Chondrocyte (in vitro differentiated cells): ENCODE measurements around the gene ADGRL3. TPM values are rescaled to one million over a fixed set of nuclear protein-coding genes. Genes with fewer than 3 reads are reported as not detected.
"Not testable (repeated sequence)": the region's sequence is repeated elsewhere in the genome, so short reads cannot be mapped to it uniquely, and the experiment has no call there.

Experiments used
- DNase-seq: peaks from one replicate; pipeline ENCODE4 v3.0.0; 2021; ENCODE audit warnings: mixed read lengths, low spot score
- H3K27ac Mint-ChIP-seq: one replicate; pipeline ENCODE4 v1.8.0; 2021; ENCODE audit warnings: mild to moderate bottlenecking, moderate library complexity, mixed read lengths; ENCODE audit not compliant: unreplicated experiment
- H3K27me3 Mint-ChIP-seq: 2 replicates; pipeline ENCODE4 v1.8.0; 2021; ENCODE audit warnings: low read depth, mixed read lengths
- H3K36me3 Mint-ChIP-seq: 2 replicates; pipeline ENCODE4 v1.8.0; 2021; ENCODE audit warnings: low read depth, mixed read lengths
- H3K4me1 Mint-ChIP-seq: 2 replicates; pipeline ENCODE4 v1.8.0; 2021; ENCODE audit warnings: low read depth, mild to moderate bottlenecking, mixed read lengths
- H3K4me3 Mint-ChIP-seq: one replicate; pipeline ENCODE4 v1.8.0; 2021; ENCODE audit warnings: mild to moderate bottlenecking, moderate library complexity, mixed read lengths; ENCODE audit not compliant: unreplicated experiment
- H3K9me3 Mint-ChIP-seq: 2 replicates; pipeline ENCODE4 v1.8.0; 2021; ENCODE audit warnings: low read depth, mixed read lengths
- CTCF ChIP-seq: fragments of 200-600 bp; sonication (generic); IDR thresholded peaks from 2 replicates; pipeline ENCODE4 v1.5.0; 2021; ENCODE audit warnings: antibody characterized with exemption, mild to moderate bottlenecking, moderate library complexity
- total RNA-seq: library from RNA; stranded (reverse); gene quantifications from 3 replicates; pipeline ENCODE4 v1.2.1, GENCODE V29; 2021

Gene ADGRL3
- total RNA-seq, 1 donor from 2014 or later = 11.6 TPM

DNA sequence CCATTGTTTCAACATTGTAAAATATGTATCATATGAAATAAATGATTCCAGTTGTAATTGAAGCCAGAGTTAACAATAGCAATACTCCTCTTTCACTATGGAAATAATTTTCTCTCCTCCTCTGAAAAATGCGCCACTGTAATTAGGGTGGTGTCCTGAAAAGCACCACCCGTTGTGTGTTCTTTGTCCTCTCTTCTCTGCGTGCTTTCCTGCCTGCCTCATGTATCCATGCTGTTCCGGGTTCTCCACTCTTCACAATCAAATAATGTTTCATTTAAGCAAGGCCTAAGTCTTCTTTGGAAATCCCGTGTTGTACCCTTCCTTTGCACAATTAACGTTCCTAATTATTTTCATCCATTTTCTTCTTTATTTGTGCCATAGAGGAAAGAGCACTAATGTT, 293.3 kb downstream of the ADGRL3 start:
- no peaks in the 10 kb centered on the region for H3K9me3 Mint-ChIP-seq
- TF ChIP-seq CTCF = no peak
- H3K27ac Mint-ChIP-seq = no peak overlapping the region
- H3K27me3 Mint-ChIP-seq = no peaks in the 10 kb centered on the region
- no peaks in the 10 kb centered on the region for H3K4me1 Mint-ChIP-seq
- H3K4me3 Mint-ChIP-seq = no peak overlapping the region
- no peaks in the 10 kb centered on the region for H3K36me3 Mint-ChIP-seq
- DNase-seq = no peak

DNA sequence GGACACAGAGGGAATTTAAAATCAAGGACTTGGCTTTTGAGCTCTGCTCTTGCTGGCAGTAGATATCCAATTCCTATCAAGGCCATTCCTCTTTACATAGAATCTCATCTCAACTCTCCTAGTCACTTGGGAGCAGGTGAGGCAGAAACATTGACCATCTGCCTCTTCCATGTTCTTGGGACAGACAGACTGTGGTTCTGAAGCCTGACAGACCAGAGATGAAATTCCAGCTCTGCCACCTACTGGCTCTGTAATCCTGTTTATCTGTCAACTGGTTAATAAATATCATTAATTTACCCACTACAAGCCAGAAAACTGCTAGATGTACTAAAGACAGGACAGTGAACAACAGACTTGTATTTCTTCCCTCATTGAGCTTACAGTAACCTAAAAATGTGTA, 300.8 kb downstream of the ADGRL3 start:
- TF ChIP-seq CTCF = peak; percentile 62
- Mint-ChIP-seq H3K27me3 (no peaks in the 10 kb centered on the region), H3K4me3 (no peak overlapping the region), H3K36me3 (no peaks in the 10 kb centered on the region), H3K27ac (no peak overlapping the region), H3K4me1 (no peaks in the 10 kb centered on the region), H3K9me3 (no peaks in the 10 kb centered on the region)
- no peak for DNase-seq

- TF ChIP-seq CTCF = no peak
- Mint-ChIP-seq H3K27me3 (no peaks in the 10 kb centered on the region), H3K4me3 (no peak overlapping the region), H3K4me1 (peaks cover under 1% of the 10 kb centered on the region), H3K9me3 (no peaks in the 10 kb centered on the region), H3K27ac (no peak overlapping the region), H3K36me3 (no peaks in the 10 kb centered on the region)
- no peak for DNase-seq
These were observed 301.7 kb downstream of the ADGRL3 start for GRCh38 chr4:61501812-61502211.

- H3K27me3 Mint-ChIP-seq = no peaks in the 10 kb centered on the region
- no peak overlapping the region for H3K27ac Mint-ChIP-seq
- H3K4me3 Mint-ChIP-seq = no peak overlapping the region
- H3K36me3 Mint-ChIP-seq = no peaks in the 10 kb centered on the region
- H3K4me1 Mint-ChIP-seq = peaks cover 9% of the 10 kb centered on the region
- no peak for TF ChIP-seq CTCF
- H3K9me3 Mint-ChIP-seq = peaks cover 9% of the 10 kb centered on the region
- no peak for DNase-seq
These were observed 305.9 kb downstream of the ADGRL3 start for GRCh38 chr4:61505773-61506685.

DNA sequence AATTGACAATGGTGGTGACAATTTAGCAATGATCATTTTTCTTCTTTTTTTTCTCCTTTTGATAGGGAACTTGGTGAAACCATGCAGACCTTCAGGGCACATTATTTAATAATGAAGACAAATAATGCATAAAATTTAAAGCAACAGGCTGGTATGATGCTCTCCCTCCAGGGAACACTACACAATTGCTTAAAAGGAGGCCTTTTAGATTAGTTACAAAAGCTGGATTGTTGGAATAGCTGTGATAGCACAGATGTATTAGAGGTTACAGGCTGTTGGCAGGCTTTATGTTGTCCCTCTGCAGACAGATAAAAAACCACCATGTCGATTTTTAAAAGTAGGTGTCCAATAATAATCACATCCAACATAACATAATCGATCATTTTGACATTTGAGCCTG, 307.0 kb downstream of the ADGRL3 start:
- no peak for TF ChIP-seq CTCF
- Mint-ChIP-seq H3K36me3 (no peaks in the 10 kb centered on the region), H3K27me3 (no peaks in the 10 kb centered on the region), H3K4me3 (no peak overlapping the region), H3K27ac (no peak overlapping the region), H3K4me1 (peaks cover 17% of the 10 kb centered on the region), H3K9me3 (peaks cover 9% of the 10 kb centered on the region)
- DNase-seq = no peak

- H3K27ac Mint-ChIP-seq, DNase-seq, H3K36me3 Mint-ChIP-seq, H3K4me3 Mint-ChIP-seq, H3K27me3 Mint-ChIP-seq, H3K9me3 Mint-ChIP-seq: not testable (repeated sequence)
- peaks cover 26% of the 10 kb centered on the region for H3K4me1 Mint-ChIP-seq
These were observed 309.7 kb downstream of the ADGRL3 start for GRCh38 chr4:61509721-61510241.
